GM12875 (cell line): ENCODE data around the gene CDK15.

Source experiments
- H3K4me3 ChIP-seq: one replicate; pipeline ENCODE4 v1.5.1; 2011; ENCODE audit warnings: low read depth, low read length, control low read depth
- TF ChIP-seq, protein P1 (sequence below): IDR thresholded peaks from 2 replicates; pipeline ENCODE4 v1.5.1; 2011; ENCODE audit warnings: low read depth, mild to moderate bottlenecking, control low read depth, inconsistent platforms, low read length, moderate library complexity, borderline replicate concordance; ENCODE audit not compliant: insufficient read depth

Gene CDK15

DNA sequence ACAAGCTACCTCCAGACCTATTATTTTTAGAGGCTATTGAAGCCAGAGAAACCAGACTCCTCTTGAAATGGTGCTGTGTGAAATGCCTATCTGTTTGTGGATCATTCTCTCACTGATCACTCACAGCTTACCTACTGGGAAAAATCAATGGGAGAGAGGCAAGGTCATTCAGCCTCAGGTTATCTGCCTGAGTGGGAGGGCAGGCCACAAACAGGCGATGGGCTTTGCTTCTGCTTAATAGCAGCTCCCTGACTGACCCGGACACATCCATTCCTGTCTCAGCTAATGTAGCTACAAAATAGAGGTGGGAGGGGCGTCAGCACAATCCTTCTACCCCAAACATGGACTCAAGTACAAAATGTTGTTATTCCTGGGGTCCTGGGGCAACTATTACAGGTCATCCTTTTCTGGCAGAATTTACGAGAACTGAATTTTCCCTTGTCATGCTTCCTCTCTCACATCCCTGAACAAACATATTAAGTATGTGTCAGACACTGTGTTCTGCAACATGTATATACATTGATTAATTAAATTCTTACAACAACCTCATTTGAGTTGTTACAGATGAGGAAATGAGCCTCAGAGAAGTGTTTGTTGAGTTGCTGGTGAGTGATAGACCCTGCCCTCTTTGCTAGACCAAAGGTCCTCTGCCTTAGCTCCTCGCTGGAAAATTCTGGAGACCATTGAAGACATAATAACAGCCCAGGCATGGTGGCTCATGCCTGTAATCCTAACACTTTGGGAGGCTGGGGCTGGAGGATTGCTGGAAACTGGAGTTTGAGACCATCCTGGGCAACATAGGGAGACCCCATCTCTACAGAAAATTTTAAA is 60.5 kb downstream of the CDK15 start:
- H3K4me3 ChIP-seq: no peak overlapping the region

DNA sequence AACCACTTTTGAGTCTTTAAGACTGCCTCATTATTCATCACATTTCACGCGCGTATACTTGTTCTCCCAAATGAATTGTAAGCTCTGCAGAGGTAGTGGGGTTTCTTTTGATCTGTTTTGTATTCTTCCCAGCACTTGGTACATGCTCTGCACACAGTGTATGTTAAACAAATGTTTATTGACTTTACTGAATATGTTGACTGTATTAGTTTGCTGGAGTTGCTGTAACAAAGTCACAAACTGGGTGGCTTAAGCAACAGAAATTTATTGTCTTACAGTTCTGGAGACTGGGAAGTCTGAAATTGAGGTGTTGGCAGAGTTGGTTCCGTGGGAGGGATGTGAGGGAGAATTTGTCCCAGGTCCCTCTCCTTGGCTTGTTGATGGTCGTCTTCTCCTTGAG is 65.1 kb downstream of the CDK15 start:
- TF ChIP-seq, protein P1, sequence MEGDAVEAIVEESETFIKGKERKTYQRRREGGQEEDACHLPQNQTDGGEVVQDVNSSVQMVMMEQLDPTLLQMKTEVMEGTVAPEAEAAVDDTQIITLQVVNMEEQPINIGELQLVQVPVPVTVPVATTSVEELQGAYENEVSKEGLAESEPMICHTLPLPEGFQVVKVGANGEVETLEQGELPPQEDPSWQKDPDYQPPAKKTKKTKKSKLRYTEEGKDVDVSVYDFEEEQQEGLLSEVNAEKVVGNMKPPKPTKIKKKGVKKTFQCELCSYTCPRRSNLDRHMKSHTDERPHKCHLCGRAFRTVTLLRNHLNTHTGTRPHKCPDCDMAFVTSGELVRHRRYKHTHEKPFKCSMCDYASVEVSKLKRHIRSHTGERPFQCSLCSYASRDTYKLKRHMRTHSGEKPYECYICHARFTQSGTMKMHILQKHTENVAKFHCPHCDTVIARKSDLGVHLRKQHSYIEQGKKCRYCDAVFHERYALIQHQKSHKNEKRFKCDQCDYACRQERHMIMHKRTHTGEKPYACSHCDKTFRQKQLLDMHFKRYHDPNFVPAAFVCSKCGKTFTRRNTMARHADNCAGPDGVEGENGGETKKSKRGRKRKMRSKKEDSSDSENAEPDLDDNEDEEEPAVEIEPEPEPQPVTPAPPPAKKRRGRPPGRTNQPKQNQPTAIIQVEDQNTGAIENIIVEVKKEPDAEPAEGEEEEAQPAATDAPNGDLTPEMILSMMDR: no peak
- H3K4me3 ChIP-seq: no peak overlapping the region

More for the DNA sequence above, 60.5 kb downstream of the CDK15 start:
- TF ChIP-seq, protein P1: no peak

DNA sequence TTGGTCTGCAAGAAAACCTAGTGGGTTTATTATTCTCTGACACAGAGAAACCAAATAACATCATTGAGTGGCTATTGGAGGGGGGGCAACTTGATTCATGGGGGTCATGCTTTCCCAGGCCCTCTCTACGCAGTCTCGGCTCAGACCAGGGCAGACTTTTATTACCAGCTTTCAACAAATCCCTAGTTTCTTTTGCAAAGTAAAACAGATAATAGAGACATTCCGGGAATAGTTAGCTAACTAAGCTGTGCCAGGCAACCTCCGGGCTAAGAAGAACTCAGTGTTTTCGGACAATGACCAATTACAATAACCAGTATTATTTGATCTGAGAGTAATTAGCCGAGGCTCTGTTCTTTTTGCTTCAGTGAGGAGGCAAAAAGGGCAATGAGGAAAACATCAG is 66.3 kb downstream of the CDK15 start:
- TF ChIP-seq, protein P1: no peak
- H3K4me3 ChIP-seq: no peak overlapping the region

DNA sequence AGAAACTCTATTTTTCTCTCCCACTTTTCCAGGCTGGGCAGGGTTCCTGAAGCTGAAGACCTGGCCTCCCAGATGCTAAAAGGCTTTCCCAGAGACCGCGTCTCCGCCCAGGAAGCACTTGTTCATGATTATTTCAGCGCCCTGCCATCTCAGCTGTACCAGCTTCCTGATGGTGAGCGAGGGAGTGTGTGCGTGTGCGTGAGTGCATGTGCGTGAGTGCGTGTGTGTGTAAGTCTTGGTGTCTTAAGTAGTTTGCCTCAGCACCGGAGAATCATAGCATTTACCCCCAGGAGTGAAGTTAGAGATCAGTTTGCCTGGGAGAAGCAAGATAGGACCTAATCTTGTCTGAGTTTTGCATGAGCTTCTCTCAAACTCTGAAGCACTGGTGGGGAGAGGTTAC is 73.7 kb downstream of the CDK15 start:
- TF ChIP-seq, protein P1: no peak
- H3K4me3 ChIP-seq: no peak overlapping the region

DNA sequence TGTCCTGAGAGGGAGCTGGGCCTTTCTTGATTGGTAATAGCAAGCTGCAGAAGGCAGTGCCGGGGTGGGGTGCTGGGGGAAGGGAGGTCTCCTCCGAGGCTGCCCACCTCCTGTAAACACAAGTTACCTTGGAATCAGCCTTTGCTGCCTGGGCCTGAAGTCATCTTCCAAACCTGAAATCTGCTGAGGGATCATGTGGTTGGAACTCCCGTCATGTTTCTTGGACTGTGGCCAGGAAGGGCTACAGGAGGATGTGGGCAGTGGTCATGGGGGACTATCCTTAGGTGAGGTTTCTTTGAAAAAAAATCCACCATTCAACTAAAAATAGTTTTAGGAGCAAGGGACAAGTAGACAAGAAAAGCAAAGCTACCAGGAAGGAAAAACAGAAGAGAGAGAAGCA is 74.2 kb downstream of the CDK15 start:
- TF ChIP-seq, protein P1: no peak
- no peak overlapping the region for H3K4me3 ChIP-seq

DNA sequence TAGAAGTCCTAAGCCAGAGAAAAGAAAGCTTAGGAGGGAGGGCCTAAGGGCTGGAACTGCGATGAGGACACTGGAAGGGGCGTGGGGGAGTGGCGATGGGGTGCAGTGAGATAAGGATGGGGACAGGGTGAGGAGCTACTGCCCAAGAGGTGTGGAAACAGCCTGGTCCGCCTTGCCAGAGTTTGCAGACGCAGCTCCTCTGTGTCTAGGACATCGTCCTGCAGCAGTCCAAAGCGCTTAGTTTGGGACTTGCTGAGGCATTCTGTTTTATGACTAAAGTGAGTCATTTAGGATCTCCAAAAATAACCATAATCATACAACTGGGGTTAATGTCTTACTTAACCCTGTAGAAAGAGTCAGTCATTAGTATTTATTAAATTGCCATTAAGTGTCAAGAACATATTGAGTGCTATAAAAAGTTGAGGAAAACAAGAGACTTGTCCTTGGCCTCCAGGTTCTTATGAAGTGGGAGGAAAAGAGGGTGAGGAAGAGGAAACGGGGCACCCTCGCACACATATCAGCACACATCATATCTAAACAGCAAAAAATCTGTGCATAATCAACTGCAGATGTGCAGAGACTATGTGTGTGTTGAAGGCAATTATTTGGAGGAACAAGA is 74.8 kb downstream of the CDK15 start:
- no peak overlapping the region for H3K4me3 ChIP-seq
- TF ChIP-seq, protein P1: no peak

DNA sequence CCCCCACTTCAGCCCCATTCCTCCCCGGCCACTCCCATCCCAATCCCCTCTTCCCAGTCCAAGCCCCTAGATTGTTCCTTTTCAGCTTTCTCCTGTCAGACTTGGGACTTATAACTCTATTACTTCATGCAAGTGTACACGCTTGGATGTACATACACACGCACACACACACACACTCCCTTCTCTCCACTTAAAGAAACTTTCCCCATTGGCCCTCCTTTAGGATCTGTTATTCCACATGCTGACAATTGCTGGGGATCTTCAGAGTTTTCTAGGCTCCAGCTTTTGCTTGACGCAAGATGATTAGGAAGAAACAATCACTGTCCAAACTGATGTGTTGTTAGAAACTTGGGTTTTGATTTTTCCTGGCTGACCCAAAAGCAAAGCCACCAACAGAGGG is 75.4 kb downstream of the CDK15 start:
- TF ChIP-seq, protein P1: no peak
- no peak overlapping the region for H3K4me3 ChIP-seq
